ENCODE results near the gene ABCA1.

DNA sequence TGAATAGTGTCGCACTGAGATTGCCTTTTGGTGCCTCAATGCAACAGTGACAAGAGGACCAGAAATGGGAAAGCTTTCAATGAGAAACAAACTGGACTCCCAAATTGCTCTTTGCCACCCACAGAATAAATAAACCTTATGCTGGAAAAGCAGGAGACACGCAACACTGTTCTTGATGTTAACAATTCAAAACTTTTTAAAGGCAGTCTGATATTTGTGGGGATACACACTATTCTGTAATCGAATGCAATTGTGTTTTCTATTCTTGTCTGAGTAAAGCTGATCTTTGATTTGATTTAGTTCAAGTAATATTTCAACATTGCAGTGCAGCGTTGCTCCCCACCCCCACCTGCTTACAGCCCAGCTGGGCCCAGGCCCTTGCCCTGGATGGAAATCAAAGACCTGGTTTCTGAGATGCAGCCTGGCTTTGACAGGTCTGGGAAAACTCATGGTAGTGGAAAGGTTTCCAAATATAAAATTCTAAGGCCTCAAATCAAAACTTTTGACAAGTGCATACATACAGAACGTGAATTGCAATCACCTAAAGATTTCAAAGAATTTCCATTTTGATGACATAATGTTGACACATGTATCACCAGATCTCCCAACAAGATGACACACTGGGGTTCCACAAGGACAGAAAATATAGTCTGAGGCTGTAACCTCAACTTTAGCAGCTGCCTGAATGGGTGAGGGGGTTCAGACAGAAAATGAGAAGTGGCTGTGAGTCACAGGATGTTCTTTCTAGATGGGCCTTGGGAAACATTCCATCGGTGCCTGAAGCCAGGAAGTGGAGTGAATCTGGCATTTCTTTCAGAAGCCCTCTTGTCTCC is 55.1 kb downstream of the ABCA1 start:
- TF ChIP-seq, protein P1, sequence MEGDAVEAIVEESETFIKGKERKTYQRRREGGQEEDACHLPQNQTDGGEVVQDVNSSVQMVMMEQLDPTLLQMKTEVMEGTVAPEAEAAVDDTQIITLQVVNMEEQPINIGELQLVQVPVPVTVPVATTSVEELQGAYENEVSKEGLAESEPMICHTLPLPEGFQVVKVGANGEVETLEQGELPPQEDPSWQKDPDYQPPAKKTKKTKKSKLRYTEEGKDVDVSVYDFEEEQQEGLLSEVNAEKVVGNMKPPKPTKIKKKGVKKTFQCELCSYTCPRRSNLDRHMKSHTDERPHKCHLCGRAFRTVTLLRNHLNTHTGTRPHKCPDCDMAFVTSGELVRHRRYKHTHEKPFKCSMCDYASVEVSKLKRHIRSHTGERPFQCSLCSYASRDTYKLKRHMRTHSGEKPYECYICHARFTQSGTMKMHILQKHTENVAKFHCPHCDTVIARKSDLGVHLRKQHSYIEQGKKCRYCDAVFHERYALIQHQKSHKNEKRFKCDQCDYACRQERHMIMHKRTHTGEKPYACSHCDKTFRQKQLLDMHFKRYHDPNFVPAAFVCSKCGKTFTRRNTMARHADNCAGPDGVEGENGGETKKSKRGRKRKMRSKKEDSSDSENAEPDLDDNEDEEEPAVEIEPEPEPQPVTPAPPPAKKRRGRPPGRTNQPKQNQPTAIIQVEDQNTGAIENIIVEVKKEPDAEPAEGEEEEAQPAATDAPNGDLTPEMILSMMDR (IDR thresholded peaks at IDR 0.05; ENCODE audit: low read length) = no peak
- TF ChIP-seq EZH2 (IDR thresholded peaks at IDR 0.05; ENCODE audit: borderline replicate concordance, low read length) = no peak
